UCSD-AML1 (cell line): ENCODE results near the gene ARHGAP8.

Experiments
- DNase-seq: peaks from one replicate; lab custom pipeline; 2025; ENCODE audit not compliant: unreplicated experiment; lab: John Stamatoyannopoulos, UW

The ARHGAP8 gene

GRCh38 chr22:44752285-44753188 is at the start of gene ARHGAP8:
Gene ARHGAP8 (plus strand): TSS chr22:44752575. CDS start chr22:44786528, 33,953 bp downstream.
- no peak for DNase-seq

GRCh38 chr22:44703255-44703870 is 49.0 kb upstream of the ARHGAP8 start:
- no peak for DNase-seq

GRCh38 chr22:44704159-44705021 is 48.0 kb upstream of the ARHGAP8 start:
- no peak for DNase-seq

- DNase-seq = no peak
Measured at GRCh38 chr22:44705022-44705297, 47.4 kb upstream of the ARHGAP8 start.

GRCh38 chr22:44706488-44706887 is 45.9 kb upstream of the ARHGAP8 start:
- no peak for DNase-seq

- no peak for DNase-seq
Measured at GRCh38 chr22:44707178-44707577, 45.2 kb upstream of the ARHGAP8 start.

GRCh38 chr22:44707752-44708151 is 44.6 kb upstream of the ARHGAP8 start:
- no peak for DNase-seq

- DNase-seq = no peak
Measured at GRCh38 chr22:44709881-44710392, 42.4 kb upstream of the ARHGAP8 start.

- DNase-seq = no peak
Measured at GRCh38 chr22:44710474-44711240, 41.7 kb upstream of the ARHGAP8 start.

- DNase-seq = no peak
Measured at GRCh38 chr22:44711241-44711560, 41.2 kb upstream of the ARHGAP8 start.

- no peak for DNase-seq
Measured at GRCh38 chr22:44711690-44712555, 40.5 kb upstream of the ARHGAP8 start.

GRCh38 chr22:44712962-44713361 is 39.4 kb upstream of the ARHGAP8 start:
- no peak for DNase-seq

GRCh38 chr22:44714703-44715350 is 37.5 kb upstream of the ARHGAP8 start:
- DNase-seq = peak; percentile 42

- no peak for DNase-seq
Measured at GRCh38 chr22:44718418-44718817, 34.0 kb upstream of the ARHGAP8 start.

- no peak for DNase-seq
Measured at GRCh38 chr22:44719586-44720368, 32.6 kb upstream of the ARHGAP8 start.

- DNase-seq = no peak
Measured at GRCh38 chr22:44721213-44721612, 31.2 kb upstream of the ARHGAP8 start.

- DNase-seq = no peak
Measured at GRCh38 chr22:44722611-44723010, 29.8 kb upstream of the ARHGAP8 start.

- DNase-seq = no peak
Measured at GRCh38 chr22:44723801-44724200, 28.6 kb upstream of the ARHGAP8 start.

- DNase-seq = no peak
Measured at GRCh38 chr22:44724416-44724815, 28.0 kb upstream of the ARHGAP8 start.
